K562 (cell line): Measurements from ENCODE around the gene BORCS8. TPM values are rescaled to one million over a fixed set of nuclear protein-coding genes. Genes with fewer than 3 reads are reported as not detected.
A peak's percentile ranks its signal among the peaks of the same experiment; 100 is the strongest.

Experiments used
- ATAC-seq: fragments of 200-7000 bp; cut with Tn5 transposase; 3 replicates; pipeline ENCODE4 v1.9.1; 2020; ENCODE audit warnings: moderate library complexity
- BruUV-seq: library from RNA; stranded (reverse); fragments of 400-500 nt; replicated peaks from 2 replicates; lab custom pipeline; 2021; lab: Mats Ljungman, UMichigan
- CTCF ChIA-PET: fragments of 300-600 bp; formaldehyde crosslinking; extraction: SDS; loops from one replicate; lab custom pipeline; 2021; ENCODE audit warnings: low intra/inter-chr PET ratio; lab: Yijun Ruan, JAX
- POLR2A ChIA-PET: fragments of 300-600, 350-650 bp; sonication (Branson Sonifier 250); formaldehyde crosslinking; extraction: SDS; loops from one replicate; lab custom pipeline; 2021; ENCODE audit warnings: antibody characterized with exemption, inconsistent platforms; lab: Yijun Ruan, JAX
- DNase-seq, 4 experiments: peaks; one replicate each; pipeline versions ENCODE4 v3.0.0 to v3.0.0-alpha.2; 2011 to 2018; ENCODE audit warnings: low spot score in 3 of 4, mixed read lengths in 3 of 4; ENCODE audit errors: extremely low read depth in 1 of 4
- FAIRE-seq: peaks from 2 replicates; lab custom pipeline; 2011; peaks lifted over from hg19 to GRCh38; lab: Jason Lieb, UNC
- H2AFZ ChIP-seq: 2 replicates; pipeline ENCODE4 v1.6.0; 2011; ENCODE audit warnings: low read depth, low read length, control low read depth, inconsistent platforms
- H3K27ac ChIP-seq: fragments of 200-600 bp; 3 replicates; pipeline ENCODE4 v1.8.0; 2011; ENCODE audit warnings: low read depth, mild to moderate bottlenecking, control low read depth, inconsistent platforms, low read length, moderate library complexity, mixed read lengths; ENCODE audit errors: extremely low read depth
- H3K27me3 ChIP-seq, 2 experiments: fragments of 300-600 bp in 1 of 2; 2 replicates in 1 of 2; 3 replicates in 1 of 2; pipeline versions ENCODE4 v1.6.0 to v1.8.0; 2011; ENCODE audit warnings: inconsistent platforms in 2 of 2, low read length in 2 of 2, mild to moderate bottlenecking in 1 of 2, mixed read lengths in 1 of 2, moderate library complexity in 1 of 2; ENCODE audit not compliant: control insufficient read depth in 2 of 2, insufficient read depth in 2 of 2
- H3K36me3 ChIP-seq: fragments of 300-600 bp; 3 replicates; pipeline ENCODE4 v1.8.0; 2011; ENCODE audit warnings: mild to moderate bottlenecking, low read length, inconsistent platforms; ENCODE audit not compliant: control insufficient read depth, insufficient read depth
- H3K4me1 ChIP-seq, 2 experiments: fragments of 200-600 bp in 1 of 2; replicated peaks in 1 of 2; 2 replicates in 1 of 2; 3 replicates in 1 of 2; pipeline versions ENCODE4 v1.5.1 to v1.8.0; 2011; ENCODE audit warnings: inconsistent platforms in 2 of 2, low read length in 2 of 2, mild to moderate bottlenecking in 1 of 2, mixed read lengths in 1 of 2, moderate library complexity in 1 of 2; ENCODE audit not compliant: control insufficient read depth in 2 of 2, insufficient read depth in 2 of 2
- H3K4me2 ChIP-seq: 2 replicates; pipeline ENCODE4 v1.6.1; 2011; ENCODE audit warnings: low read length, control low read depth, inconsistent platforms, mixed read lengths; ENCODE audit not compliant: insufficient read depth
- H3K4me3 ChIP-seq: fragments of 200-600 bp; sonication (generic), shearing (Covaris generic); 2 replicates; pipeline ENCODE4 v1.5.1; 2016; ENCODE audit warnings: control low read depth, inconsistent platforms
- H3K79me2 ChIP-seq: fragments of 200-600 bp; 3 replicates; pipeline ENCODE4 v1.8.0; 2011; ENCODE audit warnings: low read length, inconsistent platforms; ENCODE audit not compliant: control insufficient read depth, insufficient read depth
- H3K9ac ChIP-seq, 2 experiments: 2 replicates each; pipeline versions ENCODE4 v1.6.0 to v1.6.1; 2011; ENCODE audit warnings: low read depth in 2 of 2, low read length in 2 of 2, control low read depth in 1 of 2, inconsistent platforms in 1 of 2, mild to moderate bottlenecking in 1 of 2, mixed read lengths in 1 of 2; ENCODE audit not compliant: insufficient read depth in 1 of 2
- H3K9me1 ChIP-seq: one replicate; pipeline ENCODE4 v1.6.0; 2011; ENCODE audit warnings: inconsistent platforms, mild to moderate bottlenecking, low read length, moderate library complexity; ENCODE audit not compliant: control insufficient read depth, insufficient read depth
- H3K9me3 ChIP-seq: replicated peaks from 2 replicates; pipeline ENCODE4 v1.5.1; 2011; ENCODE audit warnings: low read depth, low read length, inconsistent platforms; ENCODE audit not compliant: control insufficient read depth, insufficient read depth
- H4K20me1 ChIP-seq: replicated peaks from 2 replicates; pipeline ENCODE4 v1.6.1; 2011; ENCODE audit warnings: low read length, inconsistent platforms, mixed read lengths; ENCODE audit not compliant: control insufficient read depth, insufficient read depth
- CBFB ChIP-seq: sonication (generic); formaldehyde crosslinking; IDR thresholded peaks from 2 replicates; pipeline ENCODE4 v1.4.0; 2020; ENCODE audit warnings: mild to moderate bottlenecking, missing genetic modification reagents
- CBX2 ChIP-seq: fragments of 200-600 bp; sonication (generic); IDR thresholded peaks from one replicate; pipeline ENCODE4 v1.6.1; 2012; ENCODE audit warnings: mild to moderate bottlenecking, low read length, inconsistent platforms; ENCODE audit not compliant: insufficient read depth, poor library complexity, severe bottlenecking
- CHCHD3 ChIP-seq: fragments of 250-450 bp; sonication (Bioruptor Pico); IDR thresholded peaks from 2 replicates; pipeline ENCODE4 v2.1.2; 2022; ENCODE audit warnings: mild to moderate bottlenecking
- ELF1 ChIP-seq: fragments of 200-800 bp; sonication (Bioruptor generic); IDR thresholded peaks from 2 replicates; pipeline ENCODE4 v1.6.1; 2016; ENCODE audit warnings: missing genetic modification characterization, missing compliant biosample characterization
- FOXK2 ChIP-seq, 2 experiments: fragments of 450-650 bp; IDR thresholded peaks in 1 of 2; conservative IDR thresholded peaks in 1 of 2; 2 replicates each; pipeline ENCODE4 v1.6.1; 2016; ENCODE audit warnings: low read depth in 2 of 2, mild to moderate bottlenecking in 1 of 2
- GTF2B ChIP-seq: IDR thresholded peaks from 2 replicates; pipeline ENCODE4 v1.6.1; 2011; ENCODE audit not compliant: insufficient read length; ENCODE audit errors: extremely low read depth
- LEF1 ChIP-seq: fragments of 450-650 bp; IDR thresholded peaks from 2 replicates; pipeline ENCODE4 v1.6.1; 2016; ENCODE audit warnings: mild to moderate bottlenecking
- MYC ChIP-seq, 2 experiments: fragments of 250-450 bp in 1 of 2; sonication (Bioruptor Pico) in 1 of 2; IDR thresholded peaks; 2 replicates each; pipeline versions ENCODE4 v1.5.1 to v1.6.1; 2012 to 2021; ENCODE audit warnings: low read depth in 2 of 2, borderline replicate concordance in 1 of 2, improper control_type of control experiment in 1 of 2, low read length in 1 of 2, mild to moderate bottlenecking in 1 of 2, moderate library complexity in 1 of 2
- PKNOX1 ChIP-seq: fragments of 450-650 bp; IDR thresholded peaks from 2 replicates; pipeline ENCODE4 v1.6.1; 2016
- RAD51 ChIP-seq: fragments of 450-650 bp; IDR thresholded peaks from 2 replicates; pipeline ENCODE4 v1.7.1; 2016; ENCODE audit warnings: low read depth, mild to moderate bottlenecking, borderline replicate concordance
- SMAD1 ChIP-seq: fragments of 150-350 bp; IDR thresholded peaks from 2 replicates; pipeline ENCODE4 v1.6.1; 2014; ENCODE audit warnings: low read length, low read depth; ENCODE audit not compliant: partially characterized antibody
- TAL1 ChIP-seq: fragments of 450-650 bp; IDR thresholded peaks from 2 replicates; pipeline ENCODE4 v1.6.1; 2016; ENCODE audit warnings: mild to moderate bottlenecking
- TARDBP ChIP-seq: fragments of 450-650 bp; IDR thresholded peaks from 2 replicates; pipeline ENCODE4 v1.6.1; 2016
- ZBTB17 ChIP-seq: fragments of 450-650 bp; formaldehyde crosslinking; IDR thresholded peaks from 2 replicates; pipeline ENCODE4 v1.4.0; 2020; ENCODE audit warnings: mild to moderate bottlenecking
- ZNF232 ChIP-seq: sonication (generic); formaldehyde crosslinking; IDR thresholded peaks from 2 replicates; pipeline ENCODE4 v1.8.0; 2022; ENCODE audit warnings: mild to moderate bottlenecking, missing genetic modification reagents
- ZNF561 ChIP-seq: fragments of 450-650 bp; formaldehyde crosslinking; conservative IDR thresholded peaks from 2 replicates; pipeline ENCODE4 v1.4.0; 2020; ENCODE audit warnings: mild to moderate bottlenecking, moderate library complexity
- WGBS: fragments of 100-300 bp; shearing (Covaris generic); methylation state at CpG from one replicate; pipeline ENCODE4 v1.1.6; 2016; ENCODE audit warnings: low coverage, mixed read lengths; ENCODE audit not compliant: insufficient coverage; ENCODE audit errors: missing lambda C conversion rate; 5-methylcytosine and 5-hydroxymethylcytosine counted together
- in situ Hi-C: fragments of 300-500 bp; cut with MboI; formaldehyde crosslinking; loops from 4 replicates; pipeline ENCODE4 v1.15.0; 2018; ENCODE audit warnings: inconsistent platforms, mixed read lengths
- intact Hi-C: fragments of 100-400 bp; cut with micrococcal nuclease; formaldehyde crosslinking; loops from 2 replicates; pipeline ENCODE4 v1.14.2; 2022
- polyA plus RNA-seq, 8 experiments: library from polyadenylated mRNA; depleted of rRNA in 4 of 8; stranded (reverse) in 5 of 8; unstranded in 3 of 8; fragments of >200 nt; fragmentation: Nextera tagmentation in 2 of 8; fragmentation: Illumina TruSeq in 1 of 8; extraction: Ambion mirVana in 2 of 8; extraction: Trizol in 1 of 8; gene quantifications; 2 replicates each; pipeline versions ENCODE4 v1.2.1 to v1.2.3, GENCODE V29; 2011 to 2014; ENCODE audit warnings: inconsistent platforms in 1 of 8, missing spikeins in 1 of 8
- total RNA-seq, 7 experiments: library from RNA; depleted of rRNA in 6 of 7; stranded (reverse); fragments of >200 nt in 6 of 7; fragmentation: Illumina TruSeq in 2 of 7; extraction: Trizol in 2 of 7; gene quantifications; 2 replicates each; pipeline versions ENCODE4 v1.2.1 to v1.2.3, GENCODE V29; 2011 to 2021; ENCODE audit warnings: low replicate concordance in 1 of 7
- TF ChIP-seq, protein P1 (sequence below): fragments of 450-650 bp; conservative IDR thresholded peaks from 2 replicates; pipeline ENCODE4 v1.6.1; 2016; ENCODE audit warnings: missing genetic modification characterization, low read depth, mild to moderate bottlenecking, missing compliant biosample characterization, moderate library complexity
- TF ChIP-seq, protein P2 (sequence below): fragments of 200-800 bp; sonication (Bioruptor generic); IDR thresholded peaks from 2 replicates; pipeline ENCODE4 v1.6.1; 2017; ENCODE audit warnings: missing genetic modification characterization, missing compliant biosample characterization

The BORCS8 gene
- total and polyA plus RNA-seq, 9 of the 15 experiments (the other 6 are each of a cell fraction or from before 2014, with no cell fraction given), result 4.6 to 33.6 (median 16.3) TPM

GRCh38 chr19:19211499-19212420 lies 19.8 kb upstream of the BORCS8 start, which contains the start of gene NCAN:
Gene NCAN (plus strand): TSS chr19:19211958. CDS start chr19:19216954, 4,996 bp downstream.
- no peak within 1 kb of the TSS for H3K27ac ChIP-seq
- H3K4me3 ChIP-seq, result no peak within 1 kb of the TSS
- no peak within 1 kb of the TSS for H2AFZ ChIP-seq
- FAIRE-seq (no peak), DNase-seq (peak in 3 of 4 experiments; percentile 39 to 65 (median 58)), ATAC-seq (peak; percentile 13; the same call in 2 of the 3 replicates)
- no peaks in the 10 kb centered on the region for H3K36me3 ChIP-seq
- intact Hi-C loops, result no loop called here
- 3% methylated on average over 30 of the region's 54 CpGs for WGBS
- no peak within 1 kb of the TSS for H3K4me2 ChIP-seq
- no peaks in the 10 kb centered on the region for H3K79me2 ChIP-seq
- H3K9me1 ChIP-seq, result peaks cover 3% of the 10 kb centered on the region
- CTCF ChIA-PET, result no interaction called here
- peaks cover 8 to 21% of the 10 kb centered on the region in 2 experiments; a peak in 4 of 5 replicates for H3K4me1 ChIP-seq
- peaks cover 4 to 33% of the 10 kb centered on the region in 2 experiments for H3K27me3 ChIP-seq
- H3K9me3 ChIP-seq, result no peaks in the 10 kb centered on the region
- in situ Hi-C loops, result no loop called here
- POLR2A ChIA-PET, result no interaction called here
- no TSS peak for BruUV-seq
- H4K20me1 ChIP-seq, result no peaks in the 10 kb centered on the region; the same call in 1 of the 2 replicates
- H3K9ac ChIP-seq, result no peak within 1 kb of the TSS
- TF ChIP-seq ZNF561, result no peak
- TF ChIP-seq GTF2B, result no peak
- no peak for TF ChIP-seq ZNF232 (CRISPR knock-in tag)
- TF ChIP-seq ELF1, result no peak
- no peak for TF ChIP-seq ZBTB17 (CRISPR knock-in tag)
- no peak for TF ChIP-seq CHCHD3 (CRISPR knock-in tag)
- no peak for TF ChIP-seq CBFB (CRISPR knock-in tag)
- TF ChIP-seq SMAD1, result no peak
- no peak for TF ChIP-seq TARDBP
- TF ChIP-seq RAD51, result no peak
- TF ChIP-seq, protein P1, sequence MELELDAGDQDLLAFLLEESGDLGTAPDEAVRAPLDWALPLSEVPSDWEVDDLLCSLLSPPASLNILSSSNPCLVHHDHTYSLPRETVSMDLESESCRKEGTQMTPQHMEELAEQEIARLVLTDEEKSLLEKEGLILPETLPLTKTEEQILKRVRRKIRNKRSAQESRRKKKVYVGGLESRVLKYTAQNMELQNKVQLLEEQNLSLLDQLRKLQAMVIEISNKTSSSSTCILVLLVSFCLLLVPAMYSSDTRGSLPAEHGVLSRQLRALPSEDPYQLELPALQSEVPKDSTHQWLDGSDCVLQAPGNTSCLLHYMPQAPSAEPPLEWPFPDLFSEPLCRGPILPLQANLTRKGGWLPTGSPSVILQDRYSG (tag), result no peak
- TF ChIP-seq MYC (IDR thresholded peaks at IDR 0.05; ENCODE audit: low read depth, low read length), result no peak
- no peak for TF ChIP-seq MYC (CRISPR knock-in tag; IDR thresholded peaks at IDR 0.05; ENCODE audit: borderline replicate concordance, low read depth)
- TF ChIP-seq CBX2, result no peak
- no peak for TF ChIP-seq LEF1
- TF ChIP-seq PKNOX1, result no peak
- TF ChIP-seq, protein P2, sequence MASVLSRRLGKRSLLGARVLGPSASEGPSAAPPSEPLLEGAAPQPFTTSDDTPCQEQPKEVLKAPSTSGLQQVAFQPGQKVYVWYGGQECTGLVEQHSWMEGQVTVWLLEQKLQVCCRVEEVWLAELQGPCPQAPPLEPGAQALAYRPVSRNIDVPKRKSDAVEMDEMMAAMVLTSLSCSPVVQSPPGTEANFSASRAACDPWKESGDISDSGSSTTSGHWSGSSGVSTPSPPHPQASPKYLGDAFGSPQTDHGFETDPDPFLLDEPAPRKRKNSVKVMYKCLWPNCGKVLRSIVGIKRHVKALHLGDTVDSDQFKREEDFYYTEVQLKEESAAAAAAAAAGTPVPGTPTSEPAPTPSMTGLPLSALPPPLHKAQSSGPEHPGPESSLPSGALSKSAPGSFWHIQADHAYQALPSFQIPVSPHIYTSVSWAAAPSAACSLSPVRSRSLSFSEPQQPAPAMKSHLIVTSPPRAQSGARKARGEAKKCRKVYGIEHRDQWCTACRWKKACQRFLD (CRISPR knock-in tag), result no peak
- TF ChIP-seq FOXK2 (conservative IDR thresholded peaks at IDR 0.05 in 1 of 2, IDR thresholded peaks at IDR 0.05 in 1 of 2; ENCODE audit: low read depth in 2 of 2), result no peak
- no peak for TF ChIP-seq TAL1
